Measurements from ENCODE around the gene HS3ST2. TPM values are rescaled to one million over a fixed set of nuclear protein-coding genes. Genes with fewer than 3 reads are reported as not detected.
"Not testable (repeated sequence)": the region's sequence is repeated elsewhere in the genome, so short reads cannot be mapped to it uniquely, and the experiment has no call there.

The HS3ST2 gene
- total RNA-seq, 2 donors from 2014 or later = 0.26 to 0.33 TPM

DNA sequence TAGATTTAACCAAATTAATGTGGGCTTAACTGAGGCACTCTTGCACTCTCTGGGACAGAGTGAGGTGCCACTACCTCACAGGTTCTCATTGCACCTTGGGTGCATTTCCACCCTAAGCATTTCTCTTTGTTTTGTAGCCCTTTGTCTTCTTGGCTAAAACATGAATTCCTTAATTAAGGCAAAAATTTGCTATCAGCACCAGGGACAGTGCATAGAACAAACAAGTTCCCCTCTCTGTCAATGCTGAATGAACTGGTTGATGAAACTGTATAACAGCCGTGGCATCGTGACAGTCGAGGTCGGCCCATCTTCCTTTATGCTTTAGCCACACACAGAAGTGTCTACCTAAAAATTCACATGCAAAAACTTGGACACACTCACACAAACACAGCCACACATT is 74.8 kb downstream of the HS3ST2 start:
- ATAC-seq = no peak
- intact Hi-C loops (cut with DNase I) = no loop called here
- H3K4me3 ChIP-seq = no peak overlapping the region
- TF ChIP-seq POLR2A (IDR thresholded peaks at IDR 0.05) = no peak
- TF ChIP-seq, protein P1, sequence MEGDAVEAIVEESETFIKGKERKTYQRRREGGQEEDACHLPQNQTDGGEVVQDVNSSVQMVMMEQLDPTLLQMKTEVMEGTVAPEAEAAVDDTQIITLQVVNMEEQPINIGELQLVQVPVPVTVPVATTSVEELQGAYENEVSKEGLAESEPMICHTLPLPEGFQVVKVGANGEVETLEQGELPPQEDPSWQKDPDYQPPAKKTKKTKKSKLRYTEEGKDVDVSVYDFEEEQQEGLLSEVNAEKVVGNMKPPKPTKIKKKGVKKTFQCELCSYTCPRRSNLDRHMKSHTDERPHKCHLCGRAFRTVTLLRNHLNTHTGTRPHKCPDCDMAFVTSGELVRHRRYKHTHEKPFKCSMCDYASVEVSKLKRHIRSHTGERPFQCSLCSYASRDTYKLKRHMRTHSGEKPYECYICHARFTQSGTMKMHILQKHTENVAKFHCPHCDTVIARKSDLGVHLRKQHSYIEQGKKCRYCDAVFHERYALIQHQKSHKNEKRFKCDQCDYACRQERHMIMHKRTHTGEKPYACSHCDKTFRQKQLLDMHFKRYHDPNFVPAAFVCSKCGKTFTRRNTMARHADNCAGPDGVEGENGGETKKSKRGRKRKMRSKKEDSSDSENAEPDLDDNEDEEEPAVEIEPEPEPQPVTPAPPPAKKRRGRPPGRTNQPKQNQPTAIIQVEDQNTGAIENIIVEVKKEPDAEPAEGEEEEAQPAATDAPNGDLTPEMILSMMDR (IDR thresholded peaks at IDR 0.05) = no peak
- DNase-seq = no peak
- WGBS, 2 donors = 13 to 23% methylated on average over 4 of the region's 4 CpGs
- no peak overlapping the region for H3K27ac ChIP-seq
- no peaks in the 10 kb centered on the region for H3K9me3 ChIP-seq
- no peaks in the 10 kb centered on the region for H3K4me1 ChIP-seq
- no peaks in the 10 kb centered on the region for H3K36me3 ChIP-seq (replicated peaks in 1 of 2; ENCODE audit: insufficient read depth in 1 of 2, low read depth in 2 of 2)
- peaks cover 0 to 4% of the 10 kb centered on the region in 2 donors for H3K27me3 ChIP-seq

DNA sequence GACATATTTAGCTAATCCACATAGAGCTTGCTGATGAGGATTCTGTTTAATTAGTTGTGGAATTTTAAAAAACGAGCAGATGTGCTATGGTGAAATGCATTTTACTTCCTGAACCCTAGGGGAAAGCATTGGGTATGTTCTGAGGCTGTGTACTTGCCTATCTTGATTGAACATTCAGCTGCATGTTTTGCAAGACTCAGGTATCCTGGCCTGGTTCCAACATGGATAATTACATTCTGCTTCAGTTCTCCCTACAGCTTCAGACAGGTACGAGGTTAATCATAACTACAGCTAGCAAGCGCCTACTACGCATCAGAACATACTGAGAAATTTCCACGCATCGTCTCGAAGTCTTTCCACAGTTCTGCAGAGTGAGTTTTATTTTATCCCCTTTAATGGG is 77.0 kb downstream of the HS3ST2 start:
- no peaks in the 10 kb centered on the region for H3K4me1 ChIP-seq
- ATAC-seq = no peak

DNA sequence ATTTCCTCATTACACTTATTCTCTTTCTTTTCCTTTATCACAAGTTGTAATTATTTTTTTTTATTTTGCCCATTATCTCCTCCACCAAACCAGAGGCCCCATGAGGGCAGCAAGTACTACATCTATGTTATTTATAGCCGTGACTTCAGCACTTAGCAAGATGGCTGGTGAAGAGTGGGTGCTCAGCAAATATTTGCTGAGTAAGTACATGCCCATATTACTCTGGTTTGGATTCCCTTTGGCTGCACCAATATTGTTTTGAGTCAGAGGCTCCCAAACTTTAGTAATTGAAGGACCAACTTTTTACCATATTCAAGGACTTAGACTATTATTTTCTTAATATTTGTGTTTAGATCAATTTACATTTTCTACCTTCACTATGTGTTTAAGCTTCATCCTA is 83.2 kb downstream of the HS3ST2 start:
- intact Hi-C loops (cut with DNase I) = no loop called here
- no peak for TF ChIP-seq POLR2A (IDR thresholded peaks at IDR 0.05)
- TF ChIP-seq, protein P1 (IDR thresholded peaks at IDR 0.05) = no peak
- H3K4me3 ChIP-seq = no peak overlapping the region
- no peak for DNase-seq
- ATAC-seq = no peak
- H3K27me3 ChIP-seq = no peaks in the 10 kb centered on the region
- no peaks in the 10 kb centered on the region for H3K4me1 ChIP-seq
- no peaks in the 10 kb centered on the region for H3K36me3 ChIP-seq (replicated peaks in 1 of 2; ENCODE audit: insufficient read depth in 1 of 2, low read depth in 2 of 2)
- H3K27ac ChIP-seq = no peak overlapping the region
- H3K9me3 ChIP-seq = no peaks in the 10 kb centered on the region
- 17 to 41% methylated on average over 1 of the region's 1 CpG for WGBS, 2 donors

More for the DNA sequence above, 77.0 kb downstream of the HS3ST2 start:
- Histone ChIP-seq H3K4me3 (no peak overlapping the region), H3K36me3 (replicated peaks in 1 of 2; ENCODE audit: insufficient read depth in 1 of 2, low read depth in 2 of 2) (no peaks in the 10 kb centered on the region), H3K27me3 (peaks cover 0 to 4% of the 10 kb centered on the region in 2 donors), H3K9me3 (no peaks in the 10 kb centered on the region), H3K27ac (no peak overlapping the region)
- intact Hi-C loops (cut with DNase I) = no loop called here
- 61 to 67% methylated on average over 7 of the region's 7 CpGs for WGBS, 2 donors
- no peak for TF ChIP-seq POLR2A (IDR thresholded peaks at IDR 0.05)
- TF ChIP-seq, protein P1 (IDR thresholded peaks at IDR 0.05) = no peak
- DNase-seq = no peak

DNA sequence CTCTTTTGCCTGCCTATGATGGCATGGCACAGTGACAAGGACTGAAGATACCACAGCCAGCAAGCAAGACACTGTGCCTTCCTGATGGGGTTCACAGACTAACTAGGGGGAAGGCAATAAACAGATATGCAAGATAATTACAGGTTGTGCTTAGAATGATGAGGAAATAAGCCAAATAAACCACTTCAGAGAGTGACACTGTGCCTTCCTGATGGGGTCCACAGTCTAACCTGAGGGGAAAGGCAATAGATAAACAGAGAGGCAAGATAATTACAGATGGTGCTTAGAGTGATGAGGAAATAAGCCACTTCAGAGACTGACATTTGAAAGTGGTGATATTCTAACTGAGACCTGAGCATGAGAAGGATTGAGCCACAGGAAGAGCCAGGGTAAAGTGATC is 84.2 kb downstream of the HS3ST2 start:
- intact Hi-C loops (cut with DNase I) = no loop called here
- H3K9me3 ChIP-seq = no peaks in the 10 kb centered on the region
- no peak for TF ChIP-seq POLR2A (IDR thresholded peaks at IDR 0.05)
- TF ChIP-seq, protein P1 (IDR thresholded peaks at IDR 0.05) = no peak
- no peak overlapping the region for H3K27ac ChIP-seq
- H3K4me1 ChIP-seq = no peaks in the 10 kb centered on the region
- H3K4me3 ChIP-seq = no peak overlapping the region
- ATAC-seq (no peak), DNase-seq (no peak)
- no peaks in the 10 kb centered on the region for H3K27me3 ChIP-seq
- no peaks in the 10 kb centered on the region for H3K36me3 ChIP-seq (replicated peaks in 1 of 2; ENCODE audit: insufficient read depth in 1 of 2, low read depth in 2 of 2)

DNA sequence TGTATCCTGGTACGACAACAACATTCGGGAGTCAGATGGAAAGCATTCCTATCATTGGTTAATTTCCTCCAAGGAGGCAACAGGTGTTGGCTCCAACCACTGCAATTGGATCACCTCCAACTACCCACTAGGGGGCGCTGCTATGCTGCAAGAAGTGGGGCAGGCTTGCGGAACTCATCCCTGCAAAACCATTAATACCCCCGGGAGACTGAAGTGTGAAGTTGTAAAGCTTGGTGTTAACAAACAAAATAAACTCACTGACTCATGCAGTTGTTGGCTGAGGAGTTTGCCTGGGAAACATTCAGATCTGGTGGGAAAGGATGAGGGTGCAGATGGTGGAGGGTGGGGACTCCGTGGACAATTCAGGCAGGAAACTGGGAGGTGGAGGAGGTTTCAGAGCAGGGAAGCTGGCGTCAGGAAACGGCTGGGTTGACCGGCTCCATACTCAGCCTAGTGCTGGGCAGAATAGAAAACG is 84.9 kb downstream of the HS3ST2 start:
- H3K27me3 ChIP-seq = no peaks in the 10 kb centered on the region
- H3K27ac ChIP-seq = no peak overlapping the region
- intact Hi-C loops (cut with DNase I) = no loop called here
- H3K4me1 ChIP-seq = no peaks in the 10 kb centered on the region
- ATAC-seq (peak; percentile 27), DNase-seq (peak; percentile 60 to 77 (median 70))
- 3% methylated on average over 10 of the region's 10 CpGs for WGBS, 2 donors
- no peak overlapping the region for H3K4me3 ChIP-seq
- H3K9me3 ChIP-seq = no peaks in the 10 kb centered on the region
- TF ChIP-seq POLR2A (IDR thresholded peaks at IDR 0.05) = no peak
- TF ChIP-seq, protein P1 (IDR thresholded peaks at IDR 0.05) = peak; percentile 36 to 74 (median 53)
- no peaks in the 10 kb centered on the region for H3K36me3 ChIP-seq (replicated peaks in 1 of 2; ENCODE audit: insufficient read depth in 1 of 2, low read depth in 2 of 2)

DNA sequence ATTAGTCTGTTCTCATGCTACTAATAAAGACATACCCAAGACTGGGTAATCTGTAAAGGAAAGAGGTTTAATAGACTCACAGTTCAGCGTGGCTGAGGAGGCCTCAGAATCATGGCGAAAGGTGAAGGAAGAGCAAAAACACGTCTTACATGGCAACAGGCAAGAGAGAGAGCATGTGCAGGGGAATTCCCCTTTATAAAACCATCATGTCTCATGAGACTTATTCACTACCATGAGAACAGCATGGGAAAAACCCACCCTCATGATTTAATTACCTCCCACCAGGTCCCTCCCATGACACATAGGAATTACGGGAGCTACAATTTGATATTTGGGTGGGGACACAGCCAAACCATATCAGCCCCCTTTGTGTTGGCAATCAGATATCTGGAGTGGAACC is 85.6 kb downstream of the HS3ST2 start:
- H3K36me3 ChIP-seq (replicated peaks in 1 of 2; ENCODE audit: insufficient read depth in 1 of 2, low read depth in 2 of 2); H3K27me3 ChIP-seq; H3K9me3 ChIP-seq; H3K4me1 ChIP-seq; H3K27ac ChIP-seq; H3K4me3 ChIP-seq; DNase-seq; intact Hi-C loops (cut with DNase I); ATAC-seq: not testable (repeated sequence)
- 53 to 57% methylated on average over 4 of the region's 4 CpGs for WGBS, 2 donors

All from body of pancreas (tissue), 4 donors.